Endothelial cell of umbilical vein (primary cell): ENCODE results near the gene ANAPC2. TPM values are rescaled to one million over a fixed set of nuclear protein-coding genes. Genes with fewer than 3 reads are reported as not detected.

Experiments used
- BruUV-seq: library from RNA; stranded (reverse); fragments of 400-500 nt; replicated peaks from 2 replicates; lab custom pipeline; 2021; lab: Mats Ljungman, UMichigan
- CTCF ChIA-PET: fragments of 300-600, 350-600 bp; sonication (Branson Sonifier 250); formaldehyde crosslinking; loops from one replicate; lab custom pipeline; 2021; ENCODE audit warnings: antibody characterized with exemption, inconsistent platforms; lab: Charles Lee
- POLR2A ChIA-PET: fragments of 300-600, 350-600 bp; sonication (Branson Sonifier 250); formaldehyde crosslinking; loops from one replicate; lab custom pipeline; 2021; ENCODE audit warnings: antibody characterized with exemption, inconsistent platforms; lab: Charles Lee
- DNase-seq: peaks from one replicate; pipeline ENCODE4 v3.0.0-alpha.2; 2011; ENCODE audit warnings: low read depth, low spot score
- FAIRE-seq: peaks from 2 replicates; lab custom pipeline; 2011; peaks lifted over from hg19 to GRCh38; lab: Jason Lieb, UNC
- H2AFZ ChIP-seq: 2 replicates; pipeline ENCODE4 v1.6.0; 2012; ENCODE audit warnings: low read depth, low read length, control low read depth, inconsistent platforms
- H3K27ac ChIP-seq: 2 replicates; pipeline ENCODE4 v1.5.1; 2011; ENCODE audit warnings: low read depth, mild to moderate bottlenecking, control low read depth, low read length, moderate library complexity; ENCODE audit not compliant: insufficient read depth
- H3K27me3 ChIP-seq, 2 experiments: 2 replicates each; pipeline versions ENCODE4 v1.6.0 to v1.6.1; 2011; ENCODE audit warnings: low read length in 2 of 2, mixed read lengths in 1 of 2; ENCODE audit not compliant: control insufficient read depth in 2 of 2, insufficient read depth in 2 of 2
- H3K36me3 ChIP-seq, 2 experiments: 2 replicates in 1 of 2; 3 replicates in 1 of 2; pipeline ENCODE4 v1.5.1; 2011; ENCODE audit warnings: low read length in 2 of 2, mild to moderate bottlenecking in 1 of 2, moderate library complexity in 1 of 2; ENCODE audit not compliant: control insufficient read depth in 2 of 2, insufficient read depth in 2 of 2; ENCODE audit errors: extremely low read depth in 1 of 2
- H3K4me1 ChIP-seq: 3 replicates; pipeline ENCODE4 v1.5.1; 2011; ENCODE audit warnings: mild to moderate bottlenecking, low read length; ENCODE audit not compliant: control insufficient read depth, insufficient read depth; ENCODE audit errors: extremely low read depth
- H3K4me2 ChIP-seq: 2 replicates; pipeline ENCODE4 v1.6.1; 2011; ENCODE audit warnings: low read length, control low read depth, mixed read lengths; ENCODE audit not compliant: insufficient read depth
- H3K4me3 ChIP-seq, 3 experiments: fragments of 200-600 bp in 1 of 3; sonication (generic), shearing (Covaris generic) in 1 of 3; replicated peaks in 1 of 3; 2 replicates each; pipeline ENCODE4 v1.5.1; 2011 to 2016; ENCODE audit warnings: control low read depth in 3 of 3, low read length in 3 of 3, mild to moderate bottlenecking in 2 of 3, inconsistent platforms in 1 of 3, low read depth in 1 of 3, moderate library complexity in 1 of 3; ENCODE audit not compliant: insufficient read depth in 1 of 3
- H3K79me2 ChIP-seq: 2 replicates; pipeline ENCODE4 v1.6.0; 2012; ENCODE audit warnings: low read length, inconsistent platforms; ENCODE audit not compliant: control insufficient read depth, insufficient read depth
- H3K9ac ChIP-seq: replicated peaks from 2 replicates; pipeline ENCODE3; 2011; ENCODE audit warnings: low read length, control low read depth; ENCODE audit not compliant: insufficient read depth; ENCODE audit errors: extremely low read depth
- H3K9me1 ChIP-seq: replicated peaks from 3 replicates; pipeline ENCODE4 v1.6.0; 2011; ENCODE audit warnings: mild to moderate bottlenecking, low read length; ENCODE audit not compliant: control insufficient read depth, insufficient read depth; ENCODE audit errors: extremely low read depth
- H3K9me3 ChIP-seq: replicated peaks from 2 replicates; pipeline ENCODE4 v1.5.1; 2012; ENCODE audit warnings: low read length, inconsistent platforms; ENCODE audit not compliant: control insufficient read depth, insufficient read depth
- H4K20me1 ChIP-seq: replicated peaks from 2 replicates; pipeline ENCODE3; 2011; ENCODE audit warnings: mild to moderate bottlenecking, low read length; ENCODE audit not compliant: control insufficient read depth, insufficient read depth; ENCODE audit errors: extremely low read depth
- CTCF ChIP-seq, 2 donors: IDR thresholded peaks; 1 replicate in 1 of 2; 2 replicates in 1 of 2; pipeline ENCODE4 v1.5.1; 2011; ENCODE audit warnings: low read length in 2 of 2, mild to moderate bottlenecking in 2 of 2, moderate library complexity in 2 of 2, control low read depth in 1 of 2, inconsistent platforms in 1 of 2, low read depth in 1 of 2; ENCODE audit not compliant: insufficient read depth in 1 of 2; ENCODE audit errors: extremely low read depth in 1 of 2
- EZH2 ChIP-seq: IDR thresholded peaks from 2 replicates; pipeline ENCODE4 v1.6.1; 2012; ENCODE audit warnings: borderline replicate concordance, low read depth, mild to moderate bottlenecking, moderate library complexity, low read length, inconsistent platforms; ENCODE audit not compliant: severe bottlenecking
- FOS ChIP-seq: IDR thresholded peaks from 2 replicates; pipeline ENCODE4 v1.6.1; 2011; ENCODE audit warnings: mild to moderate bottlenecking, low read length, moderate library complexity, borderline replicate concordance; ENCODE audit not compliant: insufficient read depth
- GATA2 ChIP-seq: IDR thresholded peaks from 2 replicates; pipeline ENCODE4 v1.7.0; 2011; ENCODE audit warnings: low read depth, mild to moderate bottlenecking, moderate library complexity, mixed read lengths, low read length; ENCODE audit not compliant: insufficient read length, insufficient read depth
- JUN ChIP-seq: IDR thresholded peaks from 2 replicates; pipeline ENCODE4 v1.6.1; 2011; ENCODE audit warnings: borderline replicate concordance, low read depth; ENCODE audit not compliant: insufficient read length, insufficient read depth
- MAX ChIP-seq: IDR thresholded peaks from 2 replicates; pipeline ENCODE4 v1.6.1; 2011; ENCODE audit not compliant: insufficient read depth, insufficient read length
- MYC ChIP-seq: IDR thresholded peaks from one replicate; pipeline ENCODE4 v1.6.1; 2011; ENCODE audit warnings: mild to moderate bottlenecking, low read depth, low read length
- POLR2A ChIP-seq: IDR thresholded peaks from 2 replicates; pipeline ENCODE4 v1.6.1; 2012; ENCODE audit warnings: low read depth, mild to moderate bottlenecking, control low read depth, low read length
- POLR2AphosphoS5 ChIP-seq: IDR thresholded peaks from 2 replicates; pipeline ENCODE4 v1.6.1; 2012; ENCODE audit warnings: low read depth, mild to moderate bottlenecking, control low read depth, low read length, moderate library complexity; ENCODE audit not compliant: insufficient read depth
- dilution Hi-C: fragments of 300-500 bp; cut with MboI; formaldehyde crosslinking; loops from one replicate; pipeline ENCODE4 v1.15.0; 2019; ENCODE audit warnings: low sequenced_read_pairs; ENCODE audit not compliant: extremely low pct_ligation_motif_present
- intact Hi-C: fragments of 100-400 bp; cut with micrococcal nuclease; formaldehyde crosslinking; loops from one replicate; pipeline ENCODE4 v1.10.0; 2022
- polyA plus RNA-seq, 4 experiments: library from polyadenylated mRNA; depleted of rRNA in 3 of 4; stranded (reverse) in 3 of 4; unstranded in 1 of 4; fragments of >200 nt; gene quantifications; 2 replicates each; pipeline versions ENCODE4 v1.2.1 to v1.2.3, GENCODE V29; 2011 to 2012; ENCODE audit warnings: missing spikeins in 1 of 4
- total RNA-seq: library from RNA; stranded (reverse); gene quantifications from 2 replicates; pipeline ENCODE4 v1.2.3, GENCODE V29; 2021

Gene ANAPC2
- total and polyA plus RNA-seq, 2 donors (not counting 3 experiments of a cell fraction or from before 2014, with no cell fraction given) = 44.8 to 69.2 TPM

GRCh38 chr9:137148242-137148641 lies 40.1 kb downstream of the ANAPC2 start:
- dilution Hi-C loops (no loop called here), intact Hi-C loops (no loop called here)
- no peaks in the 10 kb centered on the region for H3K79me2 ChIP-seq
- no TSS peak for BruUV-seq
- H3K27me3 ChIP-seq = no peaks in the 10 kb centered on the region
- TF ChIP-seq CTCF (IDR thresholded peaks at IDR 0.05; ENCODE audit: extremely low read depth in 1 of 2, insufficient read depth in 1 of 2, low read depth in 1 of 2, low read length in 2 of 2) (no peak), FOS (no peak), POLR2AphosphoS5 (no peak), JUN (no peak), GATA2 (no peak), EZH2 (no peak), MYC (no peak), MAX (no peak), POLR2A (no peak)
- H3K9ac ChIP-seq = no peak overlapping the region
- H3K36me3 ChIP-seq = no peaks in the 10 kb centered on the region
- CTCF ChIA-PET = no interaction called here
- POLR2A ChIA-PET = no interaction called here
- no peaks in the 10 kb centered on the region for H3K9me1 ChIP-seq
- H4K20me1 ChIP-seq = no peaks in the 10 kb centered on the region
- no peaks in the 10 kb centered on the region for H3K9me3 ChIP-seq
- H3K4me2 ChIP-seq = no peak overlapping the region
- no peak overlapping the region for H3K27ac ChIP-seq
- H3K4me1 ChIP-seq = no peaks in the 10 kb centered on the region
- FAIRE-seq = no peak
- H3K4me3 ChIP-seq = no peak overlapping the region
- DNase-seq = no peak
- H2AFZ ChIP-seq = no peak overlapping the region
